Stimulated activated memory B cell treated with anti-CD40 and anti-IgM and Interleukin-4, amounts not matched to agents 10 μg/mL and 1 μg/mL and 100 μg/mL, for 72 hours (primary cell): ENCODE data around the gene NCKAP5.
A peak's percentile ranks its signal among the peaks of the same experiment; 100 is the strongest.

Experiments used
- ATAC-seq: fragments of 150-1000 bp; cut with Tn5 transposase; 2 replicates; pipeline ENCODE4 v1.10.0; 2021
- H3K27ac Mint-ChIP-seq: one replicate; pipeline ENCODE4 v1.8.0; 2022; ENCODE audit warnings: mild to moderate bottlenecking, mixed read lengths
- H3K27me3 Mint-ChIP-seq: one replicate; pipeline ENCODE4 v1.8.0; 2022; ENCODE audit warnings: mixed read lengths
- H3K36me3 Mint-ChIP-seq: one replicate; pipeline ENCODE4 v1.8.0; 2022; ENCODE audit warnings: mixed read lengths
- H3K4me1 Mint-ChIP-seq: one replicate; pipeline ENCODE4 v1.8.0; 2022; ENCODE audit warnings: mixed read lengths
- H3K4me3 Mint-ChIP-seq: one replicate; pipeline ENCODE4 v1.8.0; 2022; ENCODE audit warnings: mild to moderate bottlenecking, moderate library complexity, mixed read lengths
- H3K9me3 Mint-ChIP-seq: one replicate; pipeline ENCODE4 v1.8.0; 2022; ENCODE audit warnings: mixed read lengths

NCKAP5 gene

GRCh38 chr2:133292259-133292658, 276.0 kb downstream of the NCKAP5 start:
- H3K27me3 Mint-ChIP-seq: no peaks in the 10 kb centered on the region
- no peak for ATAC-seq
- no peak overlapping the region for H3K27ac Mint-ChIP-seq
- H3K9me3 Mint-ChIP-seq: no peaks in the 10 kb centered on the region
- no peaks in the 10 kb centered on the region for H3K36me3 Mint-ChIP-seq
- no peaks in the 10 kb centered on the region for H3K4me1 Mint-ChIP-seq
- H3K4me3 Mint-ChIP-seq: no peak overlapping the region

- Mint-ChIP-seq H3K4me1 (no peaks in the 10 kb centered on the region), H3K36me3 (no peaks in the 10 kb centered on the region), H3K27ac (no peak overlapping the region), H3K27me3 (no peaks in the 10 kb centered on the region), H3K4me3 (no peak overlapping the region), H3K9me3 (no peaks in the 10 kb centered on the region)
- no peak for ATAC-seq
These were observed 280.6 kb downstream of the NCKAP5 start for GRCh38 chr2:133287709-133288108.

GRCh38 chr2:133286326-133286922, 281.8 kb downstream of the NCKAP5 start:
- no peak overlapping the region for H3K27ac Mint-ChIP-seq
- H3K36me3 Mint-ChIP-seq: no peaks in the 10 kb centered on the region
- no peaks in the 10 kb centered on the region for H3K27me3 Mint-ChIP-seq
- no peaks in the 10 kb centered on the region for H3K9me3 Mint-ChIP-seq
- ATAC-seq: no peak
- H3K4me1 Mint-ChIP-seq: no peaks in the 10 kb centered on the region
- H3K4me3 Mint-ChIP-seq: no peak overlapping the region

- Mint-ChIP-seq H3K36me3 (no peaks in the 10 kb centered on the region), H3K4me3 (no peak overlapping the region), H3K27me3 (peaks cover 21% of the 10 kb centered on the region), H3K27ac (no peak overlapping the region), H3K9me3 (peaks cover 2% of the 10 kb centered on the region), H3K4me1 (no peaks in the 10 kb centered on the region)
- ATAC-seq: no peak
These were observed 295.2 kb downstream of the NCKAP5 start for GRCh38 chr2:133273031-133273430.

GRCh38 chr2:133271105-133271504, 297.2 kb downstream of the NCKAP5 start:
- Mint-ChIP-seq H3K27ac (no peak overlapping the region), H3K36me3 (no peaks in the 10 kb centered on the region), H3K9me3 (peaks cover 2% of the 10 kb centered on the region), H3K4me1 (peaks cover 3% of the 10 kb centered on the region), H3K27me3 (peaks cover 26% of the 10 kb centered on the region), H3K4me3 (no peak overlapping the region)
- no peak for ATAC-seq

- Mint-ChIP-seq H3K27ac (no peak overlapping the region), H3K27me3 (peaks cover 31% of the 10 kb centered on the region), H3K9me3 (no peaks in the 10 kb centered on the region), H3K4me1 (peaks cover 9% of the 10 kb centered on the region), H3K4me3 (no peak overlapping the region), H3K36me3 (no peaks in the 10 kb centered on the region)
- no peak for ATAC-seq
These were observed 297.7 kb downstream of the NCKAP5 start for GRCh38 chr2:133270550-133270949.

- Mint-ChIP-seq H3K27me3 (peaks cover 37% of the 10 kb centered on the region), H3K27ac (no peak overlapping the region), H3K9me3 (no peaks in the 10 kb centered on the region), H3K4me3 (no peak overlapping the region), H3K4me1 (peaks cover 18% of the 10 kb centered on the region), H3K36me3 (no peaks in the 10 kb centered on the region)
- no peak for ATAC-seq
These were observed 301.2 kb downstream of the NCKAP5 start for GRCh38 chr2:133266926-133267590.

- Mint-ChIP-seq H3K27me3 (peaks cover 37% of the 10 kb centered on the region), H3K4me1 (peaks cover 18% of the 10 kb centered on the region), H3K27ac (no peak overlapping the region), H3K9me3 (no peaks in the 10 kb centered on the region), H3K36me3 (no peaks in the 10 kb centered on the region), H3K4me3 (peak overlapping the region; percentile 71)
- ATAC-seq: peak; percentile 20
These were observed 302.0 kb downstream of the NCKAP5 start for GRCh38 chr2:133266041-133266925.

GRCh38 chr2:133265432-133265949, 302.8 kb downstream of the NCKAP5 start:
- no peak overlapping the region for H3K27ac Mint-ChIP-seq
- H3K36me3 Mint-ChIP-seq: no peaks in the 10 kb centered on the region
- H3K9me3 Mint-ChIP-seq: no peaks in the 10 kb centered on the region
- peaks cover 18% of the 10 kb centered on the region for H3K4me1 Mint-ChIP-seq
- H3K4me3 Mint-ChIP-seq: peak overlapping the region; percentile 16
- no peak for ATAC-seq
- H3K27me3 Mint-ChIP-seq: peaks cover 37% of the 10 kb centered on the region

GRCh38 chr2:133264989-133265401, 303.3 kb downstream of the NCKAP5 start:
- H3K36me3 Mint-ChIP-seq: no peaks in the 10 kb centered on the region
- H3K4me3 Mint-ChIP-seq: no peak overlapping the region
- ATAC-seq: no peak
- H3K27me3 Mint-ChIP-seq: peaks cover 37% of the 10 kb centered on the region
- no peaks in the 10 kb centered on the region for H3K9me3 Mint-ChIP-seq
- no peak overlapping the region for H3K27ac Mint-ChIP-seq
- H3K4me1 Mint-ChIP-seq: peaks cover 18% of the 10 kb centered on the region

- no peak for ATAC-seq
- Mint-ChIP-seq H3K27me3 (peaks cover 25% of the 10 kb centered on the region), H3K4me3 (no peak overlapping the region), H3K36me3 (no peaks in the 10 kb centered on the region), H3K27ac (no peak overlapping the region), H3K9me3 (no peaks in the 10 kb centered on the region), H3K4me1 (peaks cover 18% of the 10 kb centered on the region)
These were observed 305.4 kb downstream of the NCKAP5 start for GRCh38 chr2:133262893-133263292.

- ATAC-seq: no peak
- Mint-ChIP-seq H3K4me3 (no peak overlapping the region), H3K36me3 (no peaks in the 10 kb centered on the region), H3K27ac (no peak overlapping the region), H3K9me3 (no peaks in the 10 kb centered on the region), H3K4me1 (peaks cover under 1% of the 10 kb centered on the region), H3K27me3 (no peaks in the 10 kb centered on the region)
These were observed 312.9 kb downstream of the NCKAP5 start for GRCh38 chr2:133255360-133255759.

- H3K4me1 Mint-ChIP-seq: peaks cover 14% of the 10 kb centered on the region
- no peak overlapping the region for H3K27ac Mint-ChIP-seq
- no peaks in the 10 kb centered on the region for H3K27me3 Mint-ChIP-seq
- H3K9me3 Mint-ChIP-seq: no peaks in the 10 kb centered on the region
- no peak overlapping the region for H3K4me3 Mint-ChIP-seq
- H3K36me3 Mint-ChIP-seq: no peaks in the 10 kb centered on the region
- no peak for ATAC-seq
These were observed 314.5 kb downstream of the NCKAP5 start for GRCh38 chr2:133253793-133254192.

GRCh38 chr2:133252780-133253355, 315.4 kb downstream of the NCKAP5 start:
- no peaks in the 10 kb centered on the region for H3K9me3 Mint-ChIP-seq
- no peak overlapping the region for H3K4me3 Mint-ChIP-seq
- H3K27ac Mint-ChIP-seq: no peak overlapping the region
- no peaks in the 10 kb centered on the region for H3K36me3 Mint-ChIP-seq
- H3K27me3 Mint-ChIP-seq: no peaks in the 10 kb centered on the region
- no peak for ATAC-seq
- peaks cover 23% of the 10 kb centered on the region for H3K4me1 Mint-ChIP-seq

GRCh38 chr2:133249362-133249761, 318.9 kb downstream of the NCKAP5 start:
- Mint-ChIP-seq H3K27me3 (no peaks in the 10 kb centered on the region), H3K9me3 (no peaks in the 10 kb centered on the region), H3K27ac (peak overlapping the region; percentile 3), H3K4me3 (no peak overlapping the region), H3K4me1 (peaks cover 35% of the 10 kb centered on the region), H3K36me3 (no peaks in the 10 kb centered on the region)
- no peak for ATAC-seq
